Medulla oblongata (tissue), 1 donor: ENCODE data around the gene TRIM71.
"Not testable (repeated sequence)": the region's sequence is repeated elsewhere in the genome, so short reads cannot be mapped to it uniquely, and the experiment has no call there.

Source experiments
- DNase-seq: peaks from one replicate; pipeline ENCODE4 v3.0.0-alpha.2; 2015; ENCODE audit errors: extremely low spot score

TRIM71 gene

GRCh38 chr3:32842987-32843386 is 25.2 kb downstream of the TRIM71 start:
- DNase-seq, result no peak

DNA sequence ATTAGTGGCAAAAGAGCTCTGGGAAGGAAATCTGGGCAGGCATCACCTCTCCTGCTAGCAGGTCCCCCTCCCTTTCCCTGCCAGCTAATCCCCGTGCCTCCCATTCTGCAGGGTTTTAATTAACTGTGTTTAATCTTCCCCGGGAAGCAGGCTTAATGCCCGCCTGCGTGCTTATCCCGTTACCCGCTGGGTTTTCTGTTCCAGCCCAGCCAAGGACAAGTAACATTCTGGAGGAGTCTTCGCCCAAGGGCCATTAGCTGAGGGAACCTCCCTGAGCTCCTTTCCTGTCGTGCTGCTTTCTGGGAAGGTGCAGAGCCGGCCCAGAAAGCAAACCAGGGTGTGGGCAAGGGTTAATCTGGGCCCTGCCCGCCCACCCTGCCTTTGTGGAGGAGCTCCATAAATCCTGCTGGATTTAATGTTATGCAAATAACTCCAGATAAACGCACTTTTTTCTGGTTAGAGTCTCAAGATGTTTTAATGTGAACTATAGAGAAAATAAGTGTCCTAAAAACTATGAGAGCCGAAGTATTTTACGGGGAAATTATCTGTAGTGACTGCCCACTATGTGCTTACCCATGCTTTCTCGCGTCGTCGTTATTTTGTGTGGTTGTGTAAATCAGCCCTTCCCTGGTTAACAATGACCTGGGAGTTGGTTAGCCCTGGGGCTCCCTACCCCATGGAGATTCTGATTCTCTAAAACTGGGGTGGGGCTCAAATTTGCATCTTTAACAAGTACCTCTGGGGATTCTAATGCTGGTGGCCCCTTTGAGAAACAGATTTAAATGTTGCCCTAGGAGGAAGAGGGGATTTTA is 25.9 kb downstream of the TRIM71 start:
- DNase-seq, result no peak

- no peak for DNase-seq
Measured at GRCh38 chr3:32844322-32844654, 26.5 kb downstream of the TRIM71 start.

GRCh38 chr3:32844914-32845313 is 27.1 kb downstream of the TRIM71 start:
- DNase-seq, result no peak

DNA sequence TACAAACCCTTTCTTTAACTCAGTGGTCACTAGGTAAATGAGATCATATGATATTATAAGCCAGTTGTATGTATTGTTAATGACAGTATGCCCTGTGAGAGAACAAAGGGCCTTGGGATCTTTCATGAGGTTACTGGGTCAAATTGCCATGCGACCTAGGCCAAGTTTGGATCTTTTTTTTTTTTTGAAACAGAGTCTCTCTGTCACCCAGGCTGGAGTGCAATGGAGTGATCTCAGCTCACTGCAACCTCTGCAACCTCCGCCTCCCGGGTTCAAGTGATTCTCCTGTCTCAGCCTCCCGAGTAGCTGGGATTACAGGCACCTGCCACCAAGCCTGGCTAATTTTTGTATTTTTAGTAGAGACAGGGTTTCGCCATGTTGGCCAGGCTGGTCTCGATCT is 27.7 kb downstream of the TRIM71 start:
- not testable (repeated sequence) for DNase-seq

GRCh38 chr3:32847045-32847444 is 29.2 kb downstream of the TRIM71 start:
- DNase-seq, result not testable (repeated sequence)

DNA sequence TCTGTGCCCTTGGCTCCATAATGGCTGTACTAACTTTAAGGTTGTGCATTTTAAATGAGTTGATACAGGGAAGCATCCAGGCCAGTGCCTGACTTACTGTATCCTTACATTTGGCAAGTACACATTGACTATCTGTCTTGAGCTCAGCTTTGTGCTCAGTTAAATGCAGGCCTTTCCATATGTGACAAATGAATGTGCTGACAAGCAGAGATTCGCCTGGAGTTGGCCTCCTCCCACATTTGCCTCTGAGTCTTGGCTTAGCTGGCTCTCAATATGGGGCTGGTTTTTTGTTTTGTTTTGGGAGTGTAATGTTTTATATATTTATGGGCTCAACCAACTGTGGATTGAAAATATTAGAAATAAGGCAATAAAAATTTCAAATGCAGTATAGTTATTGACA is 29.7 kb downstream of the TRIM71 start:
- no peak for DNase-seq

- DNase-seq, result no peak
Measured at GRCh38 chr3:32848215-32848614, 30.4 kb downstream of the TRIM71 start.

- no peak for DNase-seq
Measured at GRCh38 chr3:32849046-32849445, 31.2 kb downstream of the TRIM71 start.

DNA sequence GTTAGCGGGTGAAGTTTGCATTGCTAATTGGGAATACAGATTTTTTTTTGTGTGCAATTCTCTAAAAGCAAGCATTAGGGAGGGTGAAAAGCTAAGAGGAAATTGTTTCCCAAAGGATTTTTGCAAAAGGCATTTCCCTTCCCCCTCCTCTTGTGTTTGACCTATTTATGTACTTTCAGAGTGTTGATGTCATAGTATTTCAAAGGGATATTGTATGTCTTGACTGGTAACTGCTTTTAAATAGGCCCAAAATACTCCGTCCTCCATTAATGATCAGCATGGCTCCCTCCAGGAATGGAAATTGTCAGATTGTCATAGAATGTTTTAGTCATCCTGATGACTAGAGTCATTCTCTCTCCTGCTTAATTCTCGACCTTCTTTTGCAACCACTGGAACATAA is 32.4 kb downstream of the TRIM71 start:
- DNase-seq, result no peak

DNA sequence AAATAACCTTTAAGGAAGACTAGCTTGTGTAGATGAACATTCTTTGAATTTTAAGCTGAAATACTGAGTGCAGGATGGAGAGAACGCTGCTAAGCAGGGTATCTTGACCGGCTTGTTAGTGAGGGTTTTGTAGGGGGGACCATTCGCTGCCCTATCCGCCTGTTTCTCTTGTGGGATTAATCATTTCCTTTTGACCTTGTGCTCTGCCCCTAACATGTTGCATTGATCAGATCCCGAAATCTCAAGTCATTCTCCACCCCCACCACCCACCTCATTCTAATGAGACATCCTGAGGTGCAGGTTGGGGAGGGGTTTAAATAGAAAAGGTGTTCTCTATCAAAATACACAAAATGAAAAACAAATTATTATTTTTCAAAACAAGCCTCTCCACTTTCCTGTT is 32.8 kb downstream of the TRIM71 start:
- no peak for DNase-seq

DNA sequence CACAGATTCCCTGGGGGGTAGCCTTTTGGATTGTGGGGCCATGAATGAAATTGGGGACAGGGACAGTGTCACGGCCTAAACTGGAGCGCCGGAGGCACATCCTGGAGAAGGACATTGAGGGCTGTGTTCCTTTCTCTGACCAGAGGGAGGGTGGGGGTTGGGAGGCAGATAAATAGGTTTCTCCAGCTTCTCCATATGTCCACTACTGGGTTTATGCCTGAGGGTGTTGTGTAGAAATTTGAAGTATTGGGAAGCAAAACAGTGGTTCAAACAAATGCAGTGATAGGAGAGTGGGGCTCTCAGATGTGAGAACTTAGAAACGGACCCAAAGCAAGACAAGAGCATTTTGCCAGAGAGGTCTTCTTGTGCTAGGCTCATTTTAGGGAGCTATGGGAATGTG is 34.3 kb downstream of the TRIM71 start:
- no peak for DNase-seq

GRCh38 chr3:32855350-32855953 is 37.7 kb downstream of the TRIM71 start:
- no peak for DNase-seq

DNA sequence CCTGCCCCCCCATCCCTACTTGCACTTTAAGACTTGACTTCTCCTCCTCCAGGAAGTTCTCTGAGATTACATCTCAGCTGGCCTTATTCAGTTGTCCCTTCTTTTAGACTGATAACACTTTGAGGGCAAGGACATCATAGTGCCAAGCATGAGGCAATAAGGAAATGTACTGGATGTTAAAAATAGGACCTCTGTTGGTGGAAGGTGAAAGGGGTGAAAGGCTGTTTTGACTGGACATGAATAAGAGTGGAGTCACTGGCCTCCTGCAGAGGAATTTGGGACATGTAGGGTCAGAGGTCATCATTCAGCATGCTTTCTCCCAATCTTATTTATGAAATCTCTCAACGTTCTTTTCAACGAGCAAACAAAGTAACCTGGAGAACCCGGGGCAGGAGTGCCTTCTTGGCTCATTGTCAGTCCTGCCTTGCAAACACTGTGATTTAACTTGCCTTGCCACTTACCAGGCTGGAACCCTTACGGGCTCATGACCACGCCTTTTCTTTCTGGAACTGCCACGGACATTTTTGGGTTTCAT is 38.6 kb downstream of the TRIM71 start:
- DNase-seq, result no peak

- no peak for DNase-seq
Measured at GRCh38 chr3:32856901-32857507, 39.2 kb downstream of the TRIM71 start.

- DNase-seq, result no peak
Measured at GRCh38 chr3:32857921-32858320, 40.1 kb downstream of the TRIM71 start.

DNA sequence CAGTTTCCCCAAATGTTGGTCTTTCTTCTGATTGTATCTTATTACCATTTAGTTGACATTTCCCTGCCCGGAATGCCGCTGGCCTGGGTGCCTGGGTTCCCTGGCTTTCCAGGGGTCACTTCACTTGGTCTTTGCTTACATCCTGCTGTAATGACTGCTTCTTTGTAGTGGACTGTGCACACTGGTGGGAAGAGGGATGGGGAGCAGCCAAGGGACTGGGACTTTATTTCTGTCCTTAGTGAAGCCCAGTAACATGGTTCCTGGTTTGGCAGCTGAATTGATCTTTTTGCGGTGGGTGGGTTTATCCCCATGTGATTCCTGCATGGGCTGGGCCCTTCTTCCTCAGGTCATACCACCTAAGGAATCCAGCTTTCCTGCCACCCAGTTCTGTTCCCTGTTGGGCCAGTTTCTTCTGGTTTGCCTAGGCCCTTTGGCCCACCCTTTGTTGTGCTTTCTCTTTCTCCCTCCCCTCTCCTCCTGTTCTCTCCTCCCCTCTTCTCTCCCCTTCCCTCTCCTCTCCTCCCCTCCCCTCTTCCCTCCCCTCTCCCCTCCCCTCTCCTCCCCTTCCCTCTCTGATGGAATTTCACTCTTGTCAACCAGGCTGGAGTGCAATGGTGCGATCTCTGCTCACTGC is 41.9 kb downstream of the TRIM71 start:
- no peak for DNase-seq

- no peak for DNase-seq
Measured at GRCh38 chr3:32860499-32860898, 42.7 kb downstream of the TRIM71 start.

GRCh38 chr3:32861681-32862080 is 43.9 kb downstream of the TRIM71 start:
- DNase-seq, result no peak

DNA sequence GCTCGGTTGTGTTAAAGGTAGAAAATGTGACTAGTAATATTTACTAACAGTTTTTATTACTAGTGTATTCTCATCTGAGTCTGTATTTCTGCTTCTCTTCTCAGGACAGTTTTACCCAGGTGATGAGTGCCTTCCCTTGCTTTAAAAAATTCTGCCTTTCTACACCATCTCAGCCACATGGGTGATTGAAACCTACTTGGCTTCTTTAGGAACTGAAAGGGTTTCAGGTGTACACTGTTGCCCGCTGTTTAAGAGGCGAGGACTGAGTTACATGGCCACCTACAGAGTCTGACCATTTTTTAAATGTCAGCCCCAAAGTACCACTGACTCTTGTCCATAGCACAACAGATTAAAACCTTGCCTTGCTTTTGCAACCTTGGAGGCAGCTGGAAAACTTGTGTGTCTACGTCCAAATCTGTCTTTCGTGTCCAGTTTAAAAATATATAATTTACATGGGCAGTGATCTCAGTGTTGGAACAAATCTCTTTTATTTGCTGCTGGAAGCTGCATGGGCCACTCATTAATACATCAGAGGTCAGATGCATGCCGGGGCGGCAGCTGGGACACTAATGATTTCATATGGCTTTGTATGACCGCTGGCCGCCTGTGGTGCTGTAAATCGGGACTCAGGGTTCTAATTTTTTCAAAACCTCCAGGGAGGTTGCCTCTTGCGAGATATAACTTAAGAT is 44.6 kb downstream of the TRIM71 start:
- DNase-seq, result no peak

- DNase-seq, result no peak
Measured at GRCh38 chr3:32862936-32863487, 45.2 kb downstream of the TRIM71 start.

- DNase-seq, result no peak
Measured at GRCh38 chr3:32865383-32865782, 47.6 kb downstream of the TRIM71 start.
